Left renal pelvis (tissue), 4 donors: Measurements from ENCODE around the gene CENPP. TPM values are rescaled to one million over a fixed set of nuclear protein-coding genes. Genes with fewer than 3 reads are reported as not detected.
A peak's percentile ranks its signal among the peaks of the same experiment; 100 is the strongest.

Experiments
- DNase-seq, 4 donors: peaks; one replicate each; pipeline ENCODE4 v3.0.0-alpha.2; 2013; ENCODE audit warnings: low read depth in 4 of 4, low spot score in 3 of 4
- polyA plus RNA-seq, 4 donors: library from polyadenylated mRNA; unstranded; fragments of 120-200 nt; gene quantifications; one replicate each; pipeline ENCODE4 v1.2.1, GENCODE V29; 2013; ENCODE audit not compliant: insufficient read length in 4 of 4

The CENPP gene
- polyA plus RNA-seq, 4 donors: 6.5 to 8.9 (median 7.4) TPM

DNA sequence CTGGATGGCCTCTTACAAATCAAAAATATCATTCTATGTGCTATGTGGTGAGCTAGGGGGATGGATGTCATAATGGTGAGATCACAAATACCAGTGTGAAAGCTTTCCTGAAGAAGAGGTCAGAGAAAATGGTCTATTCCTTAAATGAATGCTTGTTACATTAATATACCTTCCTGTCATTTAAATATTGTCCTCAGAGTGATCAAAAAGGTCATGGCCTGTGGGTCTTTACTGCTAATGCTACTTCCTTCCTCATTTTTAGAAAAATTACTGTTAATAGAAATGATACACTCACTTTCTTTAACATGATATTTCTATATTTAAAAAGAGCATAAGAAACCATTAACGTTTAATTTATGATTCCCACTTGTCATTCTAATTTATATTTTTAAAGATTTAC is 88.8 kb downstream of the CENPP start:
- no peak for DNase-seq

DNA sequence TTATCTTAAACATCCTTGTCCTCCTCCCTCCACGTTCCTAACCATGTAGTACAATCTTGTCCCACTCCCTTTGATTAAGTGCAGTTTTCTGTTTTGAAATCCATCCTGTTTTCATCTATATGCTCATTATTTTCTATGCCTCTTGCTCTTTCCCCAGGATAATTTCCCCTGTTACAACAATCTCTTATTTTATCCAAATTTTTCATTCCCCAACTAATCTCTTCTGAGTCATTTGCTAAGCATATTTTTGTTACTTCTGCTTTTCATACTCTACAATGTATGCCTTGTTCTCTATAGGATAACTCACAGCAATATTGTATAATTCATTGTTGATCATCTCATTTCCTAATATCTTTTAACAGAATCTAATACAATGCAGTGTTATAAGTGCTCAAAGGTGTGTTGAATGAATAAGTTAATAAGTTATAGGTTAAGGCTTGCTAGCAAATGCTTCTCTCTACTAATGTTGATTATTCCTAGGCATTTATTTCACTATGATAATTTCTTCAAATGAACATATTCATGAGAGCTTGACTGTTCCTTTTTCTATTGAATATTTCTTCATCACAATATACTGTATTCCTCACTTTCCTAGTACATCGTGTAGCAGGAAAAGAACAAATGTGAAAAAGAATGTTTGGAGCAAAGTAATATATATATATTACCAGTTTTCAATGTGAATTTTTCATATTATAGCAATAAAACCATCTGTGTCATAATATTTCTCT is 97.0 kb downstream of the CENPP start:
- no peak for DNase-seq

DNA sequence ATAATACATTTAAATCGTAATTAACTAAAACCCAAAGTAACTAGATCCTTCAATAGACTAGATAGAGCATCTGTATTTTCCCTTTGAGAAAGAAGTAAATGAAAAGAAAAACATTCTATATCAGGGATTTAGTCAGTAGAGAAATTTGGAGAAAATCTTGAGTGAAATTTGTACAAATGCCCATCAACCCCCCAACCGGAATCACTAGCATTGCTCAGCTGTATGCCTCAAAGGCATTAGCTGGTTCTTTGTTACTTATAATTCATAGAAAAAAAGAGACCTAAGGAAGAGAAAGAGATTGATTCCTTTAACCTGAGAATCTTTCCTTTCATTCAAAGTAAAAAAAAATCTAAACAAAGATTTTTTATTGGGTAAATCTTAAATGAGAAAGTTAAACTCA is 97.9 kb downstream of the CENPP start:
- no peak for DNase-seq

DNA sequence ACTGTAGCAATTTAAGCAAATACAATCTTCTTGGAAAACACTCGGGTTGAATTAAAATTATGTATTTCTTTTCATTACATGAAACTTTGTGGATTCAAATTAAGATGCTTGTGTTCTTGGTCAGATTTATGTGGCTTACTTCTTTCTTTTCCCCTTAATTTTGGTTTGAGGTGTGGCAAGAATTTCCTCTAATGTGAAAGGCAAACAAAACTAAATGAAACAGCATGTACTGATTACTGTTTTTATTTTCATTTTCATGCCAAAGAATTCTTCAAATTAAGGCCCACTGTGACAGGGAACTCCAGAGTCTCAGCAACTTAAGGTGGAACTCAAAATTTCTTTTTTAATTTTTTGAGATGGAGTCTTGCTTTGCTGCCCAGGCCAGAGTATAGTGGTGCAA is 98.6 kb downstream of the CENPP start, which contains the start of gene OMD:
Gene OMD (minus strand): TSS at position 132 of the 400 bp plus-strand sequence. CDS start 6,913 bp downstream, outside the sequence.
- no peak for DNase-seq

DNA sequence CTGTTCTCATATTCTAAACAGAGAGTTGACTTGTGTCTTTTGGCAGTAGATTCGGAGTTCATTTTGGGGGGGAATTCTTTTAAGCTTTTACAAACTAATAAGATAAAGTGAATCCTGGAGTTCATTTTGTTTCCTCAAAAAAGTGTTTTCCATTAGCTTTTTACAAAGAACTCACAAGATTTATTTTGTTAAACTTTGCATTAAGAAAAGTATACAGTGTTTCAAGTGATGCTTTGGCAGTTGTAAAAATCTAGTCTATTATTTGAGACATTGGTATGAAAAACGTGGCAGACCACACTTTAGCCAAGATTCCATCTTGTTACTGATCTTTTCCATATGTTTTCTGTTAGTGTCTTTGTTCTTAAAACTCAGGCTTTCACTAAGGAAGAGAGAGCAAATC is 99.7 kb downstream of the CENPP start:
- peak; percentile 49 to 64 (median 59) for DNase-seq

DNA sequence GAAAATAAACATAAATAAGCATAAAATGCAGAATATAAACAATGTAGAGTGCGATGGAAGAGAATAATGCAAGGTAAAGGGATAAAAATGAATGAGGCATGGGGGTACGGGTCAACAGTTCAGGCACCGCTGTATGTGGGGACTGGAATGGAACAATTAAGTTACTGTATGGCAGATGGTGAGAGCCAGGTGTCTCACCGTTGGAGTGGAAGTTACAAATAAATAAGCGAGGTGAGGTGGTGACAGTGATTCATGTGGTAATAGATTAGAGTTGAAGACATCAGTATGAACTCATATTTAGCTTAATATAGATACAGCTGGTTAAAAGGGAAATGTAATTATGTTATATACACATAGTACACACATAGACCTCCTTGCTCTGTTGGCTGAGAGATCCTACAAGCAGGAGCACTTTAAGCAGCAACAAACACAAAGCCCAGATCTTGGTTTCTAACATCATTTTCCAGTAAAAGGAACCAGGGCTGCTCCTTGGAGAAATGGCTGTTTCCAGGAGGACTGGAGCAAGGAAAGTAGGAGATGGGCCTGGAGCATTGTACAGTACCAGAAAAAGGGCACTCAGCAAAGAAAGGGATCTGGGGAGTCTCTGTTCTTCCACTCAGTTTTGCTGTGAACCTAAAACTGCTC is 100.9 kb downstream of the CENPP start:
- no peak for DNase-seq

DNA sequence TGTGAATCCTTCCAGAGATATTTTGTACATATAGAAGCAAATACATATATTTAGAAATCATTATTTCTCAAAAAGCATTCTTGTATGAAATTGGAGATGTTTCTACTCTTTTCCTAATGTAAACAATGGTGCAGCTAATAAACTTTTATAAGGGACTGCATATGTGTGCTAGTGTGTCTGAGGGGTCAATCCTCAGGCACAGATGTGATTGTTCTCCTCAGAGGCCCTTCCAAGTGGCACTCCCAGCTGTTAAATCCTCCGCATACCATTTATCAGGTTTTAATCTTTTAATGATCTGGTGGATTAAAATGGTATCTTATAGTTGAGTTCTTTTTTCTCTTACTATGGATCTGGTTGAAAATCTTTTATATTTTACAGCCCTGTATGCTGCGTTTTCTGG is 104.1 kb downstream of the CENPP start:
- DNase-seq: no peak

DNA sequence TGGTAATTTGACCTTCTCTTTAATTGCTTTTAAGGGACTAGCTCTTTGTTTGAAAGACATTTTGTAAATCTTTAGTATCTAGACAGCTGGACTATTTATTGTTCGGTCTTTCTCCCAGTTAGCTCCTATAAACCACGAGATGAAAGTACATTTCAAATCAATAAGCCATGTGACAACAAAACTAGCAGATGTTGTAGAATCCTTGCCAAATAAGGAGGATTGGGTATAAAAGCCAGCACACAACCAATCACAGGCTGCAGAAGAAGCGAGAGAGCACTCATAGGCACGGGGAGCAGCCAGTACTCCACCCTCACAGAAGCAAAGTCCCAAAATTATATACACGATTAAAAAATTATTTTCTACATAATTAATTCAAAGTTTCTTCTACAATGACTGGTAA is 106.6 kb downstream of the CENPP start:
- DNase-seq: no peak

DNA sequence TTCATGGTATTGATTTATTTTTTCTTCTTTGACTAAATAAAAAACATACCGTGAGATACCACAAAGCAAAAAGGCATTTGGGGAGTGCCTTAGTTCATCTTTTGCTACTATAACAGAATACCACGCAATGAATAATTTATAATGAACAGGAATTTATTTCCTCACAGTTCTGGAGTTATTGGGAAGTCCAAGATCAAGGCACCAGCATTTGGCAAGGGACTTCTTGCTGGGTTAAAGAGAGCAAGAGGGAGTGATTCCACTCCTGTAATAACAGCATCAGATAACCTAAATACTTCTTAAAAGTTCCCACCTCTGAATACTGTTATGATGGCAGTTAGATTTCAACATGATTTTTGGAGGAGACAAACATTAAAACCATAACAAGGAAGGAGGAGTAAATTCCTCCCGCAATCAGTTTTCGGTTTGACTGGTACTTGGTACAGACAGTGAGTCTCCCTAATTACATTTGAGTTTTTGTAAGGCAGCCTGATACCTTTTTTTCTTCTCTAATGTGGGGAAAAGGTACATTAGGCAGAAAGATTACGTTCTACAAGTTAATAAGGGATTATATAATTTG is 107.3 kb downstream of the CENPP start:
- DNase-seq: no peak

DNA sequence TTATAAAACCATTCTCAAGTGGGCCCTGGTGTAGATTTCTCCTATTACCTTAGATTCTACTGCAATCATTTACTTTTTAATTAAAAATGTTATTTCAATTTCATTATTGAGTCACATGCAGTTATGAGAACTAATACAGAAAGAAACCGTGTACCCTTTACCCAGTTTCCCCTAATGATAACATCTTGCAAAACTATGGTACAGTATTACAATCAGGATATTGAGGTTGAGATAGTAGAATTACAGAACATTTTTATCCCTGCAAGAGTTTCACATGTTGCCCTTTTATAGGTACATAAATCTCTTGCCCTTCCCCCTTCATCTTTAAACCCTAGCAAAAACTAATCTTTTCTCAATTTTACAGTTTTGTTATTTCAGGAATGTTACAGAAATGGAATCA is 109.5 kb downstream of the CENPP start:
- DNase-seq: no peak

DNA sequence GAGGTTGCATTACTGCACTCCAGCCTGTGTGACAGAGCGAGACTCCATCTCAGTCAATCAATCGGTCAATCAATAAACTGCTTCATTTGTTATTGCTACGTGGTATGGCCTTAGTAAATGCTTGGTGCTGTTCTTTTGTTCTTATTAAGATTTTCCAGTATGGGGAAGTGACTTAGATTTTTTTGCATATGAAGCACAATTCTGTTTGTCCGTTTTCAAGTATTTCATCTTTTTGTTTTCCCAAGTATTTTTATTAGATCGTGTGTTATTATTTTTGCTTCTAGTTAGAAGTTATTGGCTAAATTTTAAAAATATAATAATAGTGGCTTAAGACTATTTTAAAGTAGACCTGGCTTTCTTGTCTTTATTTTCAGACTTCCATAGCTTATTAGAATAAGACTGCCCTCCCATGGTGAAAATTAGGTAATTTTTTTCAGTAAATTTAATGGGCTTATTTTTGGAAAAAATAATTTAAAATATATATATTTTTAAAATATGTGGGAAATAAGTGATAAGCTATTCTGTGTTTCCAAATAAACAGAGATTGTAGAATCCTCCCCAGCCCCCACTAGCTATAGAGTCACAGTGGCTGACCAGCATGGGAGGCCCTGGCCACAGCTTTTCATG is 113.3 kb downstream of the CENPP start:
- DNase-seq: no peak

DNA sequence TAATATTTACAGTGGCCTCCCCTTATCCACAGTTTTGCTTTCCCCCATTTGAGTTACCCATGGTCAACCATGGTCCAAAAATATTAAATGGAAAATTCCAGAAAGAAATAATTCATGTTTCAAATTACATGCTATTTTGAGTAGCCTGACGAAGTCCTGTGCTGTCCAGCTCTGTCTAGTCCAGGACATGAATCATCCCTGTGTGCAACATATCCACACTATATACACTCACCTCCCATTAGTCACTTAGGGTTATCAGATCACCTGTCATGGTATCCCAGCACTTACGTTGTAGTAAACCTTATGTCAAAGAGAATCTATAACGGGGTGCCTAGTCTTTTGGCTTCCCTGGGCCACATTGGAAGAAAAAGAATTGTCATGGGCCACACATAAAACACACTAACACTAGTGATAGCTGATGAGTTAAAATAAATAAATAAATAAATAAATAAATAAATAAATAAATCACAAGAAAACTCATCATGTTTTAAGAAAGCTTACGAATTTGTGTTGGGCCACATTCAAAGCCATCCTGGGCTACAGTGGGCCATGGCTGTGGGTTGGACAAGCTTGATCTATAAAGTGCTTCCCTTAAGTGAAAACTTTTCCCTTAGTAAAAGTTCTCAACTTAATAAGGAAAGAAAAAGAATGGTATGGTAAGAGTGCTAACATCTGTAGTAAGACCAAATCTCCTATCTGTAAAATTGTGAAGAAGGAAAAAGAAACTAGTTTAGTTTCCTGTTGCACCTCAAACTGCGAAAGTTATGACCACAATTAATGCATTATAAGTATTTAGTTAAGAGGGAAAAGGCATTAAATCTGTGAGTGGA is 114.4 kb downstream of the CENPP start:
- no peak for DNase-seq

DNA sequence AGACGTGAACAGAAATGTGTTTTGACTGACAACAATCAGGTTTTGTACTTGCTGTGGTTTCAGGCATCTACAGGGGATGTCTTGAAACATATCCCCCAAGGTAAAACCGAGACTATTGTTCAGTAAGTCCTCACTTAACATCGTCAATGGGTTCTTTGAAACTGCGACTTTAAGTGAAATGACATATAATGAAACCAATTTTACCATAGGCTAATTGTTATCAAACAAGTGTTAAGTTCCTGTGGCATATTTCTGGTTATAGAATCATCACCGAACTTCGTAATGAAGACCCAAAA is 114.9 kb downstream of the CENPP start:
- DNase-seq: no peak

DNA sequence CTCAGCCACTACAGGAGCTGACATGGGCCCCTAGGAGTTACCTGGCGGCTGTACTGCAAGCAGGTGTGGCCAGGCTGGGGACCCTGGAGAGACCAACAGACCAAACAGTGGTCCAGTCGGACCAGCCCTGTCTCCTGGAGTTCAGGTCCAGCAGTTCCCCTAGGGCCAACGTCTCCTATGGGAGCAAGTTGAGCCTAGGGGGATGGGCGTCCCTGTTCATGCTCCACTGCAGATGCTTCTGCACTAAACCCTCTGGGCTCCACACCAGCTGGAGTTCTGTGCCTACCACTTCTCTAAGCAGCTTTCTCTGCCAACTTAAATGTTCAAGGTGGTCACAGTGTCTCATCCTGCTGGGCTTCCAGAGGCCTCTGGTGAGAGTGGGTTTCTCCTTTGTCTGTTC is 119.1 kb downstream of the CENPP start:
- DNase-seq: no peak

DNA sequence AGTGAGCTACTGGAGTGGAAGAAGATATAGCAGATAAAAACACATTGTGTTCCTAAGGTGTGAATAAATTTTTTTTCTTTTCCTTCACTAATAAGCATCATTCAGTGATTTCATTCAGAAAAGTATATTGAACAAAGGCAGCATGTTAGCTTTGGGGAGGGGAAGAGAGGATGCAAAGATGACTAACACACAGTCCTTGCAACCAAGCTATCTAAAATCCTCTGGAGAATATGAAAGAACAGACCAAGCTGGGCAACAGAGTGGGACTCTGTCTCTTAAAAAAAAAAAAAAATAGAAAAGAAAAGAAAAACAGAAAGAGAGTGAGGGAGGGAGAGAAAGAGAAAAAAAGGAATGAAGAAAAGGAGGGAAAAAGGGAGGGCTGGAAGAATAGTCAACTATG is 120.8 kb downstream of the CENPP start:
- DNase-seq: no peak

DNA sequence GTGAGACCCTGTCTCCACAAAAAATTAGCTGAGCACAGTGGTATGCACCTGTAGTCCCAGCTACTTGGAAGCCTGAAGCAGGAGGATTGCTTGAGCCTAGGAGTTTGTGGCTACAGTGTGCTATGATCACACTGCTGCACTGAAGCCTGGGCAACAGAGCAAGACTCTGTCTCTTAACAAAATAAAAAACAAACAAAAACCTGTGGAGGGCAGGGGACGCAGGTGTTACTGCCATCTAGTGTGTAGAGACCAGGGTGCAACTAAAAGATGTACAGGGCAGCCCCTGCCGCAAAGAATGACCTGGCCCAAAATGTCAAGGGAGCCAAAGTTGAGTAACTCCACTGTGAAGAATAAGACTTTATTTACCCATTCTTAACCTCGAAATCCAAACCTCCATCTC is 129.5 kb downstream of the CENPP start:
- DNase-seq: no peak

DNA sequence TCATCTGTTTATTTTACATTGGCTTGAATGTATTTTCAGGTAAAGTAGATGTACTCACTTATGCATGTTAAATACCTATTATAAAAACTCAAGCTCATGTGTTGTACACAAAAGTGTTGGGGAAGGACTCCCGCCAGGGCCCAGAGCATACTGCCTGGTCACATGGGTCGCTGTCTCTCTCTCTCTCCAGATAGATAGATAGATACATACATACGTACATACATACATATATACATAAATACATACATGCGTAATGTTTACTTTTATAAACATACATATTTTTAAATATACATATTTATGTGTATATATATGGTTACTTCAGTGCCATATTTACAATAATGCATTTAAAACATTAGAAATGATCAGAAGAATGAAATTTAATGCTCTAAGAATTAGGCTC is 131.8 kb downstream of the CENPP start:
- DNase-seq: no peak

DNA sequence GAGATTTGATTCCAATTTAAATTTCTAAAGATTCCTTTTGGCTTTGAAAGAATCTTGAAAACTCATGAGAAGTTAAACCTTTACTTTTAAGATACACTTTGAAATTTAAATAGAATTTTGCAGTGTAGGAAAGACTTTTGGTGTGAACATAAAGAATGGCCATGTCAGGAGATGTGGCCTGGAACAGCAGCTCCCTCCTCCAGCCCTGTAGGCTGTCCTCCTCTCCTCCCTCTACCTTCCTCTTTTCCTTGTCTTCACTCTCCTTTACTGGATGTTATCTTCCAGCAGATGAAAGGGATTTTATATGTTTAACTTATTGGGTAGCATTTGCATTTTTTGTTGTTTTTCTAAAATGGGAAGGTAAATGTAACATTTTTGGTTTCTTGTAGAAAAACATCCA is 137.6 kb downstream of the CENPP start:
- DNase-seq: no peak

DNA sequence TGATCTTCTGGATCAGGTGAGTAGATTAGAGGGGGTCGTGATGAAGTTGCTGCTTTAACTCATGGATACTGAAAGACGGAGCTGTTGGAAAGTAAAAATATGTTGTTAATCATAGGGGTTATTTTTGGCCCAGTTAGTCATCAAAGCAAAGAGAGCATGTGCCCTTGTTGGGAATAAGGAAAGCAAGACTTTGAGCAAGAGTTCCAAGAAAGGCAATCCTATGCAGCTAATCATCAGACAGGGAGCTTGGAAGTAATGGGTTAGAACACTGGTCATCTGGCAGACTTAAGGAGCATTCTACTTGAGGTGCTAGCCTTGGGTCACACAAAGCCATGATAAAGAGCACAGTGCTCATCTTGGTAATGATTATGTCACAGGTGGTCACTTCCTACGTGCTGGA is 138.2 kb downstream of the CENPP start:
- no peak for DNase-seq

DNA sequence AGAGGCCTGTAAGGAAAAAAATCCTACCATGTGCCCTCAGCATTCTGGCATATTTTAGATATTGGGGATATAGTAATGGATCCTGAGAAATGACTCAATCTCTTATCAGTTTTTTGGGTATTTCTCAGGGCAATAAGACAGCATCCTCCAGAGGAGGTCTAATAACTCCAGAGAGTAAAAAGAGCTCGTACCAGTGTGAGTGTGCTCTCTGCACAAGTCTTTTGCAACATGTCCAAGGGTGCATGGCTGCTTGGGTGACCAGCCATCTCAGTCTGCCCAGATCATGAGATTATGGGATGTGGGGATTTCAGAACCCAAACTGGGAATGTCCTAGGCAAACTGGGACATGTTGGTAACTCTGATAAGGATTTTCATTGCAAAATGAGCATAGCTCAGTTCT is 141.3 kb downstream of the CENPP start:
- DNase-seq: no peak

DNA sequence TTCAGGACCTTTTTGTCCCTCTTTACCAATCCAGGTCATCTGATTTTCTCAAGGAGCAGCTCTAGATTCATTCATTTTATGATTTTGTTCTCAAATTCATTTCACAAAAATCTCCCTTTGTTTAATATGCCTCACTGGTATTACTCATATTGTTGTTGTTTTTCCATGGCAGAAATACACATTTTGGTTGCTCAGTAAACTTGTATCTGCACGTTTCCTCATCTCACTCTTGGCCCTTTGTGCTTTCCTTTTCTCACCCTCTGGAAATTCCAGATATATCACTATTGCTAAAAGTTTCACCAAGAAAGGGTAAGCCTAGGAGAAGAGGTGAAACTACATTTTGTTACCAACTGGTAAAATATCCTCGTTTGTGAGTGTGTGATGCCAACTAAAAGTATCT is 141.8 kb downstream of the CENPP start:
- no peak for DNase-seq
